Activated gamma-delta T cell treated with anti-CD3 and anti-CD28 coated beads, Interleukin-2, amount 50 U/mL, for 16 hours (primary cell): Measurements from ENCODE around the gene C10orf105.

Experiments used
- DNase-seq: peaks from one replicate; pipeline ENCODE4 v3.0.0-alpha.2; 2020; ENCODE audit warnings: low read depth

The C10orf105 gene

GRCh38 chr10:71737001-71737833 is 17.6 kb upstream of the C10orf105 start:
- DNase-seq = no peak

- no peak for DNase-seq
Measured at GRCh38 chr10:71736570-71736952, 17.0 kb upstream of the C10orf105 start.

- DNase-seq = peak; percentile 41
Measured at GRCh38 chr10:71735709-71736569, 16.4 kb upstream of the C10orf105 start.

GRCh38 chr10:71734797-71735196 is 15.2 kb upstream of the C10orf105 start:
- no peak for DNase-seq

- DNase-seq = no peak
Measured at GRCh38 chr10:71731791-71732190, 12.2 kb upstream of the C10orf105 start.

- DNase-seq = no peak
Measured at GRCh38 chr10:71729161-71729636, 9.6 kb upstream of the C10orf105 start.

GRCh38 chr10:71727738-71728737 is 8.5 kb upstream of the C10orf105 start:
- DNase-seq = peak; percentile 57

- DNase-seq = peak; percentile 49
Measured at GRCh38 chr10:71727105-71727737, 7.6 kb upstream of the C10orf105 start.

GRCh38 chr10:71726580-71727104 is 7.1 kb upstream of the C10orf105 start:
- DNase-seq = no peak

GRCh38 chr10:71725998-71726579 is 6.5 kb upstream of the C10orf105 start:
- DNase-seq = peak; percentile 68

- DNase-seq = no peak
Measured at GRCh38 chr10:71725249-71725648, 5.7 kb upstream of the C10orf105 start.

GRCh38 chr10:71724539-71724938 is 5.0 kb upstream of the C10orf105 start:
- DNase-seq = no peak

GRCh38 chr10:71723311-71723710 is 3.7 kb upstream of the C10orf105 start:
- DNase-seq = no peak

- DNase-seq = no peak
Measured at GRCh38 chr10:71722849-71723248, 3.3 kb upstream of the C10orf105 start.

- no peak for DNase-seq
Measured at GRCh38 chr10:71721313-71721712, 1.7 kb upstream of the C10orf105 start.

- no peak for DNase-seq
Measured at GRCh38 chr10:71720288-71720687, 710 bp upstream of the C10orf105 start.

- DNase-seq = no peak
Measured at GRCh38 chr10:71719042-71719441, 536 bp downstream of the C10orf105 start.

GRCh38 chr10:71718165-71718698 is 1.3 kb downstream of the C10orf105 start:
- DNase-seq = no peak

GRCh38 chr10:71717551-71717951 is 2.0 kb downstream of the C10orf105 start:
- DNase-seq = no peak

GRCh38 chr10:71717056-71717455 is 2.5 kb downstream of the C10orf105 start:
- no peak for DNase-seq
